H9 (cell line): ENCODE measurements around the gene TEX264. TPM values are rescaled to one million over a fixed set of nuclear protein-coding genes. Genes with fewer than 3 reads are reported as not detected.

Experiments
- DNase-seq: peaks from one replicate; pipeline ENCODE4 v3.0.0-alpha.2; 2017
- H2AFZ ChIP-seq: one replicate; pipeline ENCODE4 v1.6.1; 2013; ENCODE audit warnings: mild to moderate bottlenecking, low read length, control low read depth, moderate library complexity
- H2AK5ac ChIP-seq: 2 replicates; pipeline ENCODE4 v1.6.1; 2013; ENCODE audit warnings: low read length, control low read depth, mixed read lengths; ENCODE audit not compliant: insufficient read length
- H2BK120ac ChIP-seq: one replicate; pipeline ENCODE4 v1.6.1; 2013; ENCODE audit warnings: low read depth, mild to moderate bottlenecking, low read length, control low read depth, inconsistent platforms; ENCODE audit not compliant: poor library complexity, severe bottlenecking
- H2BK12ac ChIP-seq: 2 replicates; pipeline ENCODE4 v1.6.1; 2013; ENCODE audit warnings: low read length, control low read depth, mixed read lengths, low read depth; ENCODE audit not compliant: insufficient read length
- H2BK15ac ChIP-seq: 2 replicates; pipeline ENCODE4 v1.6.1; 2013; ENCODE audit warnings: low read depth, low read length, control low read depth
- H2BK20ac ChIP-seq: one replicate; pipeline ENCODE4 v1.6.1; 2013; ENCODE audit warnings: low read depth, mild to moderate bottlenecking, low read length, control low read depth, inconsistent platforms; ENCODE audit not compliant: poor library complexity, severe bottlenecking
- H2BK5ac ChIP-seq: 2 replicates; pipeline ENCODE4 v1.6.1; 2013; ENCODE audit warnings: low read length, control low read depth, mixed read lengths; ENCODE audit not compliant: insufficient read length
- H3K14ac ChIP-seq: 2 replicates; pipeline ENCODE4 v1.6.1; 2013; ENCODE audit warnings: low read length, control low read depth; ENCODE audit not compliant: insufficient read depth
- H3K18ac ChIP-seq: 2 replicates; pipeline ENCODE4 v1.6.1; 2013; ENCODE audit warnings: low read depth, mild to moderate bottlenecking, mixed read lengths, low read length, control low read depth; ENCODE audit not compliant: insufficient read length
- H3K23ac ChIP-seq: 2 replicates; pipeline ENCODE4 v1.6.1; 2013; ENCODE audit warnings: low read length, control low read depth, mixed read lengths, low read depth; ENCODE audit not compliant: insufficient read length
- H3K23me2 ChIP-seq: 2 replicates; pipeline ENCODE4 v1.6.1; 2013; ENCODE audit warnings: low read depth, mild to moderate bottlenecking, mixed read lengths, low read length, control low read depth; ENCODE audit not compliant: insufficient read length, poor library complexity, severe bottlenecking
- H3K27ac ChIP-seq: 2 replicates; pipeline ENCODE4 v1.5.1; 2013; ENCODE audit warnings: low read length, control low read depth, mixed read lengths, low read depth; ENCODE audit not compliant: insufficient read length
- H3K27me3 ChIP-seq: 2 replicates; pipeline ENCODE4 v1.6.1; 2013; ENCODE audit warnings: low read length, control low read depth, inconsistent platforms; ENCODE audit not compliant: insufficient read depth
- H3K4ac ChIP-seq: 2 replicates; pipeline ENCODE4 v1.6.1; 2013; ENCODE audit warnings: low read depth, mild to moderate bottlenecking, control low read depth, inconsistent platforms, low read length, moderate library complexity
- H3K4me1 ChIP-seq: 2 replicates; pipeline ENCODE4 v1.6.1; 2013; ENCODE audit warnings: low read length, control low read depth, inconsistent platforms; ENCODE audit not compliant: insufficient read depth
- H3K4me2 ChIP-seq: 2 replicates; pipeline ENCODE4 v1.6.1; 2013; ENCODE audit warnings: low read length, control low read depth, mixed read lengths; ENCODE audit not compliant: insufficient read length, insufficient read depth
- H3K56ac ChIP-seq: 2 replicates; pipeline ENCODE4 v1.6.1; 2013; ENCODE audit warnings: low read depth, mild to moderate bottlenecking, mixed read lengths, low read length, control low read depth; ENCODE audit not compliant: insufficient read length
- H3K79me1 ChIP-seq: 2 replicates; pipeline ENCODE4 v1.6.1; 2013; ENCODE audit warnings: low read depth, mild to moderate bottlenecking, moderate library complexity, low read length, control low read depth, inconsistent platforms; ENCODE audit not compliant: insufficient read depth, poor library complexity, severe bottlenecking
- H3K79me2 ChIP-seq: 2 replicates; pipeline ENCODE4 v1.6.1; 2013; ENCODE audit warnings: low read length, control low read depth, inconsistent platforms; ENCODE audit not compliant: insufficient read depth
- H3K9ac ChIP-seq: 2 replicates; pipeline ENCODE4 v1.6.1; 2013; ENCODE audit warnings: low read length, control low read depth, mixed read lengths; ENCODE audit not compliant: insufficient read length; ENCODE audit errors: extremely low read depth
- H3K9me3 ChIP-seq: one replicate; pipeline ENCODE4 v1.6.1; 2013; ENCODE audit warnings: low read depth, low read length, inconsistent platforms; ENCODE audit not compliant: control insufficient read depth
- H3T11ph ChIP-seq: one replicate; pipeline ENCODE4 v1.6.1; 2013; ENCODE audit warnings: mild to moderate bottlenecking, low read length, control low read depth, inconsistent platforms
- H4K20me1 ChIP-seq: one replicate; pipeline ENCODE4 v1.6.1; 2013; ENCODE audit not compliant: control insufficient read depth, insufficient read length, insufficient read depth
- H4K5ac ChIP-seq: 2 replicates; pipeline ENCODE4 v1.6.1; 2013; ENCODE audit warnings: low read depth, mild to moderate bottlenecking, mixed read lengths, low read length, control low read depth; ENCODE audit not compliant: insufficient read length
- H4K8ac ChIP-seq: replicated peaks from 2 replicates; pipeline ENCODE4 v1.6.1; 2013; ENCODE audit warnings: low read length, control low read depth, mixed read lengths, low read depth; ENCODE audit not compliant: insufficient read length
- H4K91ac ChIP-seq: 2 replicates; pipeline ENCODE4 v1.6.1; 2013; ENCODE audit warnings: low read depth, mild to moderate bottlenecking, moderate library complexity, mixed read lengths, low read length, control low read depth; ENCODE audit not compliant: insufficient read length
- H3K27ac Mint-ChIP-seq, 3 experiments: 2 replicates in 2 of 3; 3 replicates in 1 of 3; pipeline ENCODE4 v1.8.0; 2020 to 2021; ENCODE audit warnings: mixed read lengths in 3 of 3, mild to moderate bottlenecking in 1 of 3, moderate library complexity in 1 of 3
- H3K27me3 Mint-ChIP-seq: 2 replicates; pipeline ENCODE4 v1.8.0; 2021; ENCODE audit warnings: low read depth, mild to moderate bottlenecking, moderate library complexity, mixed read lengths
- H3K36me3 Mint-ChIP-seq, 3 experiments: 2 replicates in 2 of 3; 3 replicates in 1 of 3; pipeline ENCODE4 v1.8.0; 2020 to 2021; ENCODE audit warnings: low read depth in 3 of 3, mixed read lengths in 3 of 3; ENCODE audit not compliant: insufficient read depth in 1 of 3
- H3K4me1 Mint-ChIP-seq, 2 experiments: 2 replicates each; pipeline ENCODE4 v1.8.0; 2020; ENCODE audit warnings: mixed read lengths in 2 of 2
- H3K4me3 Mint-ChIP-seq, 2 experiments: 2 replicates in 1 of 2; 3 replicates in 1 of 2; pipeline ENCODE4 v1.8.0; 2020 to 2021; ENCODE audit warnings: mild to moderate bottlenecking in 2 of 2, mixed read lengths in 2 of 2, moderate library complexity in 1 of 2
- H3K9me3 Mint-ChIP-seq, 2 experiments: 2 replicates in 1 of 2; 3 replicates in 1 of 2; pipeline ENCODE4 v1.8.0; 2020; ENCODE audit warnings: mild to moderate bottlenecking in 2 of 2, mixed read lengths in 2 of 2, moderate library complexity in 1 of 2
- WGBS: extraction: QIAGEN DNeasy Blood & Tissue Kit; methylation state at CpG from one replicate; pipeline ENCODE4 v1.1.7; 2013; ENCODE audit warnings: missing lambda C conversion rate, low lambda C conversion rate, mixed read lengths; ENCODE audit not compliant: insufficient read length; ENCODE audit errors: extremely low coverage; 5-methylcytosine and 5-hydroxymethylcytosine counted together
- total RNA-seq: library from RNA; stranded (reverse); gene quantifications from 2 replicates; pipeline ENCODE4 v1.2.1, GENCODE V29; 2021
- TF ChIP-seq, protein P1 (sequence below): fragments of 200-600 bp; sonication (generic); conservative IDR thresholded peaks from 3 replicates; pipeline ENCODE4 v1.8.0; 2021; ENCODE audit warnings: antibody characterized with exemption, mild to moderate bottlenecking

The TEX264 gene
- total RNA-seq, 1 experiment from 2014 or later: 17.3 TPM

DNA sequence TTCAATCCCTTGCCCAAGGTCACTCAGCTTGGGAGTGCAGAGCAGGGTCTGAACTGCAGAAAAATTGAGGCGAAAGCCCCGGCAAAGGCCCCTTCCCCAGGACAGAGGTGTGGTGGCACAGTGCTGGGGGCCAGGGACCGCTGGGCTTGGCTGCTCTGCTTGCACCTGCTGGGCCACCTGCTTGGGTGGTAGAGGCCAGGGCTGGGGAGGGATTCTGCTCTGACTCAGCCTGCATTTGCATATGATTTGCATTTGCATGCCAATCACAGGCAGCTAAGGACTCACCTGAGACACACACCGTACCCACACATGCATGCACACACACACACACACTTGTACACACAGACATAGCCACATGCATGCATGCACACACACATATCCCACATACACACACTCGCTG, 45.8 kb downstream of the TEX264 start:
- H3K18ac ChIP-seq: no peak overlapping the region
- no peak overlapping the region for H3K23ac ChIP-seq
- no peaks in the 10 kb centered on the region for H3K27me3 ChIP-seq
- no peak overlapping the region for H3K14ac ChIP-seq
- DNase-seq: no peak
- H2BK20ac ChIP-seq: no peak overlapping the region
- peaks cover 4% of the 10 kb centered on the region for H3K27me3 Mint-ChIP-seq
- no peak overlapping the region for H3K9ac ChIP-seq
- no peaks in the 10 kb centered on the region for H3K23me2 ChIP-seq
- H2BK120ac ChIP-seq: no peak overlapping the region
- no peak overlapping the region for H4K91ac ChIP-seq
- no peak overlapping the region for H4K8ac ChIP-seq
- H2BK5ac ChIP-seq: no peak overlapping the region
- H3K9me3 ChIP-seq: no peaks in the 10 kb centered on the region
- no peak overlapping the region for H3T11ph ChIP-seq
- H4K5ac ChIP-seq: no peak overlapping the region
- no peak overlapping the region for H2AFZ ChIP-seq
- no peaks in the 10 kb centered on the region; a peak in 1 of 5 replicates for H3K9me3 Mint-ChIP-seq
- no peak overlapping the region for H2BK12ac ChIP-seq
- H3K27ac Mint-ChIP-seq: no peak overlapping the region
- no peak overlapping the region for H3K4me3 Mint-ChIP-seq
- no peak overlapping the region for H2AK5ac ChIP-seq
- H3K56ac ChIP-seq: no peak overlapping the region
- H3K79me2 ChIP-seq: no peaks in the 10 kb centered on the region
- no peaks in the 10 kb centered on the region for H4K20me1 ChIP-seq
- no peak overlapping the region for H3K4ac ChIP-seq
- WGBS: no CpG with 5 or more reads among the region's 5 CpGs
- peaks cover 3% of the 10 kb centered on the region; the same call in 1 of the 2 replicates for H3K4me1 ChIP-seq
- H3K4me2 ChIP-seq: no peak overlapping the region
- no peaks in the 10 kb centered on the region for H3K79me1 ChIP-seq
- peaks cover 18 to 28% of the 10 kb centered on the region in 2 experiments for H3K4me1 Mint-ChIP-seq
- H3K27ac ChIP-seq: no peak overlapping the region
- H3K36me3 Mint-ChIP-seq: peaks cover 0 to 10% (median 4%) of the 10 kb centered on the region in 3 experiments; a peak in 3 of 7 replicates
- H2BK15ac ChIP-seq: no peak overlapping the region
- TF ChIP-seq, protein P1, sequence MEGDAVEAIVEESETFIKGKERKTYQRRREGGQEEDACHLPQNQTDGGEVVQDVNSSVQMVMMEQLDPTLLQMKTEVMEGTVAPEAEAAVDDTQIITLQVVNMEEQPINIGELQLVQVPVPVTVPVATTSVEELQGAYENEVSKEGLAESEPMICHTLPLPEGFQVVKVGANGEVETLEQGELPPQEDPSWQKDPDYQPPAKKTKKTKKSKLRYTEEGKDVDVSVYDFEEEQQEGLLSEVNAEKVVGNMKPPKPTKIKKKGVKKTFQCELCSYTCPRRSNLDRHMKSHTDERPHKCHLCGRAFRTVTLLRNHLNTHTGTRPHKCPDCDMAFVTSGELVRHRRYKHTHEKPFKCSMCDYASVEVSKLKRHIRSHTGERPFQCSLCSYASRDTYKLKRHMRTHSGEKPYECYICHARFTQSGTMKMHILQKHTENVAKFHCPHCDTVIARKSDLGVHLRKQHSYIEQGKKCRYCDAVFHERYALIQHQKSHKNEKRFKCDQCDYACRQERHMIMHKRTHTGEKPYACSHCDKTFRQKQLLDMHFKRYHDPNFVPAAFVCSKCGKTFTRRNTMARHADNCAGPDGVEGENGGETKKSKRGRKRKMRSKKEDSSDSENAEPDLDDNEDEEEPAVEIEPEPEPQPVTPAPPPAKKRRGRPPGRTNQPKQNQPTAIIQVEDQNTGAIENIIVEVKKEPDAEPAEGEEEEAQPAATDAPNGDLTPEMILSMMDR: no peak
